Endodermal cell (in vitro differentiated cells): ENCODE results near the gene E2F6. TPM values are rescaled to one million over a fixed set of nuclear protein-coding genes. Genes with fewer than 3 reads are reported as not detected.

ENCODE experiments used
- DNase-seq: peaks from one replicate; pipeline ENCODE4 v3.0.0-alpha.2; 2017
- H3K27ac ChIP-seq: 2 replicates; pipeline ENCODE4 v1.5.1; 2013; ENCODE audit warnings: mild to moderate bottlenecking, low read depth, low read length, moderate library complexity
- H3K27me3 ChIP-seq: 2 replicates; pipeline ENCODE4 v1.6.1; 2013; ENCODE audit warnings: mild to moderate bottlenecking, low read length, moderate library complexity; ENCODE audit not compliant: insufficient read depth, control insufficient read depth, poor library complexity, severe bottlenecking
- H3K36me3 ChIP-seq: 2 replicates; pipeline ENCODE4 v1.7.0; 2013; ENCODE audit warnings: mild to moderate bottlenecking, low read length, moderate library complexity; ENCODE audit not compliant: control insufficient read depth, insufficient read depth
- H3K4me1 ChIP-seq: one replicate; pipeline ENCODE4 v1.7.0; 2013; ENCODE audit warnings: low read length; ENCODE audit not compliant: control insufficient read depth, insufficient read depth
- H3K4me3 ChIP-seq: 2 replicates; pipeline ENCODE4 v1.5.1; 2013; ENCODE audit warnings: mild to moderate bottlenecking, low read length, moderate library complexity
- H3K9ac ChIP-seq: 2 replicates; pipeline ENCODE4 v1.6.1; 2013; ENCODE audit warnings: mild to moderate bottlenecking, low read length, moderate library complexity; ENCODE audit not compliant: poor library complexity, severe bottlenecking; ENCODE audit errors: extremely low read depth
- H3K9me3 ChIP-seq: 2 replicates; pipeline ENCODE4 v1.6.1; 2013; ENCODE audit warnings: mild to moderate bottlenecking, low read length, moderate library complexity; ENCODE audit not compliant: control insufficient read depth
- H3K27ac Mint-ChIP-seq: 2 replicates; pipeline ENCODE4 v1.8.0; 2020; ENCODE audit warnings: mixed read lengths
- H3K27me3 Mint-ChIP-seq: 2 replicates; pipeline ENCODE4 v1.8.0; 2021; ENCODE audit warnings: mild to moderate bottlenecking, mixed read lengths; ENCODE audit not compliant: insufficient read depth
- H3K36me3 Mint-ChIP-seq: 2 replicates; pipeline ENCODE4 v1.8.0; 2020; ENCODE audit warnings: low read depth, mixed read lengths
- H3K4me1 Mint-ChIP-seq: 2 replicates; pipeline ENCODE4 v1.8.0; 2020; ENCODE audit warnings: mixed read lengths
- H3K4me3 Mint-ChIP-seq: 2 replicates; pipeline ENCODE4 v1.8.0; 2020; ENCODE audit warnings: mild to moderate bottlenecking, moderate library complexity, mixed read lengths
- H3K9me3 Mint-ChIP-seq: 2 replicates; pipeline ENCODE4 v1.8.0; 2020; ENCODE audit warnings: mild to moderate bottlenecking, mixed read lengths
- WGBS, 2 experiments: methylation state at CpG; one replicate each; pipeline versions ENCODE4 v1.1.5 to v1.1.7; 2013; ENCODE audit warnings: missing lambda C conversion rate in 2 of 2, mixed read lengths in 1 of 2; ENCODE audit not compliant: insufficient coverage in 1 of 2, insufficient read length in 1 of 2; 5-methylcytosine and 5-hydroxymethylcytosine counted together
- total RNA-seq, 2 donors: library from RNA; stranded (reverse); fragmentation: NEBNext Ultra II Directional in 1 of 2; extraction: Animal tissue kit (Norgen Biotek cat#: 25700) in 1 of 2; gene quantifications; 2 replicates in 1 of 2; 3 replicates in 1 of 2; pipeline ENCODE4 v1.2.1, GENCODE V29; 2021
- TF ChIP-seq, protein P1 (sequence below): fragments of 200-600 bp; sonication (generic); conservative IDR thresholded peaks from 2 replicates; pipeline ENCODE4 v1.5.0; 2021; ENCODE audit warnings: antibody characterized with exemption, mild to moderate bottlenecking

The E2F6 gene
- total RNA-seq, 2 donors from 2014 or later: 24.9 to 30.3 TPM

GRCh38 chr2:11492244-11492643 is 26.3 kb upstream of the E2F6 start:
- Mint-ChIP-seq H3K4me3 (no peak overlapping the region), H3K27me3 (no peaks in the 10 kb centered on the region), H3K9me3 (peaks cover 5% of the 10 kb centered on the region), H3K27ac (peak overlapping the region; percentile 30), H3K36me3 (peaks cover 26% of the 10 kb centered on the region), H3K4me1 (peaks cover 43% of the 10 kb centered on the region)
- no peaks in the 10 kb centered on the region for H3K27me3 ChIP-seq
- H3K4me3 ChIP-seq: peak overlapping the region; percentile 12
- peaks cover 11% of the 10 kb centered on the region for H3K9me3 ChIP-seq
- H3K4me1 ChIP-seq: peaks cover 36% of the 10 kb centered on the region
- TF ChIP-seq, protein P1, sequence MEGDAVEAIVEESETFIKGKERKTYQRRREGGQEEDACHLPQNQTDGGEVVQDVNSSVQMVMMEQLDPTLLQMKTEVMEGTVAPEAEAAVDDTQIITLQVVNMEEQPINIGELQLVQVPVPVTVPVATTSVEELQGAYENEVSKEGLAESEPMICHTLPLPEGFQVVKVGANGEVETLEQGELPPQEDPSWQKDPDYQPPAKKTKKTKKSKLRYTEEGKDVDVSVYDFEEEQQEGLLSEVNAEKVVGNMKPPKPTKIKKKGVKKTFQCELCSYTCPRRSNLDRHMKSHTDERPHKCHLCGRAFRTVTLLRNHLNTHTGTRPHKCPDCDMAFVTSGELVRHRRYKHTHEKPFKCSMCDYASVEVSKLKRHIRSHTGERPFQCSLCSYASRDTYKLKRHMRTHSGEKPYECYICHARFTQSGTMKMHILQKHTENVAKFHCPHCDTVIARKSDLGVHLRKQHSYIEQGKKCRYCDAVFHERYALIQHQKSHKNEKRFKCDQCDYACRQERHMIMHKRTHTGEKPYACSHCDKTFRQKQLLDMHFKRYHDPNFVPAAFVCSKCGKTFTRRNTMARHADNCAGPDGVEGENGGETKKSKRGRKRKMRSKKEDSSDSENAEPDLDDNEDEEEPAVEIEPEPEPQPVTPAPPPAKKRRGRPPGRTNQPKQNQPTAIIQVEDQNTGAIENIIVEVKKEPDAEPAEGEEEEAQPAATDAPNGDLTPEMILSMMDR: no peak
- no peak for DNase-seq
- H3K36me3 ChIP-seq: peaks cover 34% of the 10 kb centered on the region
- H3K27ac ChIP-seq: no peak overlapping the region
- no peak overlapping the region for H3K9ac ChIP-seq
- 99% methylated on average over 3 of the region's 3 CpGs; no CpG with 5 or more reads in 1 of the 2 experiments for WGBS, 2 experiments

DNA sequence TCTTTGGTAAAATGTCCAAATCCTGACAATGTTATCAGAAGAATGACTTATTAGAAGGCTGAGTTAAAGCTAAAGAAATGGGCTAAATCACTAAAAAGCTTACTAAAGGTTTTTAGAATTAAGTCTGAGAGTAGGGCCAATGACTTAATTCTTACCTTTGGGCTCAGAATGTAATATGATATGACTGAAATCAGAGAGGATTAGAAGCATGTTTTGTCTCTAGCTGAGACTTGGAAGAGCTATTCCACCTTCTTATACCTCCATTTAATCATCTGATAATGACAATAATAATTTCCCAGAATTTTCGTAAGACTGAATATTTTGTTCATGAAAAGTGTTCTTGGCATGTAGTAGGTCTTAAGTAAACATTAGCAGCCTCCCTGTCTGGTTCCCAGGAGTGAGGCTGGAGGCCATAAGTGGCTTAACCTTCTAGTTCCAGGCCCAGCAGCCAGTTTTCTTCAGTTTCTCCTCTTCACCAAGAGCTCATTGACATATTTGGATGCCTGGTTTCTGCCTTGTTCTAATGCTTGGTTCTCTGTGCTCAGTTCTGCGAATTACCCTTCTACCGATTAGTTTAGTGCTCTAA is 25.5 kb upstream of the E2F6 start:
- peaks cover 30% of the 10 kb centered on the region for H3K36me3 Mint-ChIP-seq
- TF ChIP-seq, protein P1: no peak
- no peak overlapping the region for H3K4me3 Mint-ChIP-seq
- peak overlapping the region; percentile 19 for H3K27ac Mint-ChIP-seq
- peak overlapping the region; percentile 4 for H3K27ac ChIP-seq
- H3K27me3 ChIP-seq: no peaks in the 10 kb centered on the region
- no peaks in the 10 kb centered on the region for H3K27me3 Mint-ChIP-seq
- peaks cover 11% of the 10 kb centered on the region for H3K9me3 ChIP-seq
- peaks cover 36% of the 10 kb centered on the region for H3K4me1 ChIP-seq
- H3K9me3 Mint-ChIP-seq: peaks cover 5% of the 10 kb centered on the region
- H3K9ac ChIP-seq: no peak overlapping the region
- H3K36me3 ChIP-seq: peaks cover 41% of the 10 kb centered on the region
- WGBS, 2 experiments: 64 to 100% methylated on average over 2 to 3 of the region's 3 CpGs
- H3K4me1 Mint-ChIP-seq: peaks cover 45% of the 10 kb centered on the region
- no peak for DNase-seq
- H3K4me3 ChIP-seq: no peak overlapping the region

GRCh38 chr2:11490194-11490593 is 24.2 kb upstream of the E2F6 start:
- H3K4me1 Mint-ChIP-seq: peaks cover 42% of the 10 kb centered on the region
- H3K9me3 ChIP-seq: peaks cover 11% of the 10 kb centered on the region
- 98 to 100% methylated on average over 1 to 5 of the region's 5 CpGs for WGBS, 2 experiments

More at GRCh38 chr2:11490194-11490593, 24.2 kb upstream of the E2F6 start:
- Mint-ChIP-seq H3K4me3 (no peak overlapping the region), H3K27ac (no peak overlapping the region), H3K27me3 (no peaks in the 10 kb centered on the region), H3K9me3 (peaks cover 5% of the 10 kb centered on the region), H3K36me3 (peaks cover 38% of the 10 kb centered on the region)
- H3K4me3 ChIP-seq: no peak overlapping the region
- peaks cover 28% of the 10 kb centered on the region for H3K4me1 ChIP-seq
- TF ChIP-seq, protein P1: no peak
- no peak overlapping the region for H3K27ac ChIP-seq
- no peak overlapping the region for H3K9ac ChIP-seq
- H3K27me3 ChIP-seq: no peaks in the 10 kb centered on the region
- DNase-seq: no peak
- peaks cover 52% of the 10 kb centered on the region for H3K36me3 ChIP-seq
